Measurements from ENCODE around the gene DPY19L2.
"Not testable (repeated sequence)": the region's sequence is repeated elsewhere in the genome, so short reads cannot be mapped to it uniquely, and the experiment has no call there.

Gene DPY19L2

GRCh38 chr12:63658501-63658900, 9.8 kb downstream of the DPY19L2 start:
- not testable (repeated sequence) for DNase-seq

GRCh38 chr12:63656407-63656806, 11.9 kb downstream of the DPY19L2 start:
- not testable (repeated sequence) for DNase-seq

GRCh38 chr12:63655543-63656257, 12.6 kb downstream of the DPY19L2 start:
- not testable (repeated sequence) for DNase-seq

- not testable (repeated sequence) for DNase-seq
These were observed 13.8 kb downstream of the DPY19L2 start for GRCh38 chr12:63654481-63654880.

GRCh38 chr12:63649517-63649916, 18.8 kb downstream of the DPY19L2 start:
- DNase-seq = not testable (repeated sequence)

GRCh38 chr12:63643381-63644140, 24.7 kb downstream of the DPY19L2 start:
- not testable (repeated sequence) for DNase-seq

GRCh38 chr12:63624258-63624657, 44.0 kb downstream of the DPY19L2 start:
- not testable (repeated sequence) for DNase-seq

GRCh38 chr12:63615544-63615943, 52.7 kb downstream of the DPY19L2 start:
- not testable (repeated sequence) for DNase-seq

- not testable (repeated sequence) for DNase-seq
These were observed 57.0 kb downstream of the DPY19L2 start for GRCh38 chr12:63611285-63611684.

GRCh38 chr12:63609281-63609680, 59.0 kb downstream of the DPY19L2 start:
- DNase-seq = not testable (repeated sequence)

- DNase-seq = not testable (repeated sequence)
These were observed 63.3 kb downstream of the DPY19L2 start for GRCh38 chr12:63604985-63605384.

- not testable (repeated sequence) for DNase-seq
These were observed 73.5 kb downstream of the DPY19L2 start for GRCh38 chr12:63594828-63595227.

- not testable (repeated sequence) for DNase-seq
These were observed 83.9 kb downstream of the DPY19L2 start for GRCh38 chr12:63584426-63584825.

GRCh38 chr12:63583289-63583688, 85.0 kb downstream of the DPY19L2 start:
- DNase-seq = not testable (repeated sequence)

GRCh38 chr12:63577631-63578030, 90.7 kb downstream of the DPY19L2 start:
- DNase-seq = not testable (repeated sequence)

GRCh38 chr12:63572038-63572437, 96.3 kb downstream of the DPY19L2 start:
- DNase-seq = not testable (repeated sequence)

GRCh38 chr12:63558445-63558844, 109.8 kb downstream of the DPY19L2 start:
- DNase-seq = not testable (repeated sequence)

- DNase-seq = not testable (repeated sequence)
These were observed 116.9 kb downstream of the DPY19L2 start for GRCh38 chr12:63551397-63551796.

- DNase-seq = not testable (repeated sequence)
These were observed 119.3 kb downstream of the DPY19L2 start for GRCh38 chr12:63549034-63549433.

- DNase-seq = not testable (repeated sequence)
These were observed 122.9 kb downstream of the DPY19L2 start for GRCh38 chr12:63545298-63545916.

- not testable (repeated sequence) for DNase-seq
These were observed 129.6 kb downstream of the DPY19L2 start for GRCh38 chr12:63538656-63539055.

GRCh38 chr12:63537838-63538237, 130.5 kb downstream of the DPY19L2 start:
- DNase-seq = not testable (repeated sequence)

- not testable (repeated sequence) for DNase-seq
These were observed 138.7 kb downstream of the DPY19L2 start for GRCh38 chr12:63529641-63530040.
